Fibroblast of the aortic adventitia (primary cell): Measurements from ENCODE around the gene RSPRY1. TPM values are rescaled to one million over a fixed set of nuclear protein-coding genes. Genes with fewer than 3 reads are reported as not detected.

Source experiments
- DNase-seq: peaks from one replicate; pipeline ENCODE4 v3.0.0-alpha.2; 2010; ENCODE audit warnings: low read depth
- H3K4me3 ChIP-seq: 2 replicates; pipeline ENCODE4 v1.5.1; 2011; ENCODE audit warnings: low read depth, mild to moderate bottlenecking, control low read depth, low read length, moderate library complexity
- total RNA-seq: library from RNA; depleted of rRNA; stranded (reverse); fragments of >200 nt; gene quantifications from 2 replicates; pipeline ENCODE4 v1.2.3, GENCODE V29; 2012; ENCODE audit warnings: low replicate concordance
- TF ChIP-seq, protein P1 (sequence below): IDR thresholded peaks from 2 replicates; pipeline ENCODE4 v1.5.1; 2011; ENCODE audit warnings: mild to moderate bottlenecking, low read length, control low read depth, inconsistent platforms; ENCODE audit not compliant: insufficient read depth

The RSPRY1 gene
- total RNA-seq, 1 donor: 49.8 TPM

DNA sequence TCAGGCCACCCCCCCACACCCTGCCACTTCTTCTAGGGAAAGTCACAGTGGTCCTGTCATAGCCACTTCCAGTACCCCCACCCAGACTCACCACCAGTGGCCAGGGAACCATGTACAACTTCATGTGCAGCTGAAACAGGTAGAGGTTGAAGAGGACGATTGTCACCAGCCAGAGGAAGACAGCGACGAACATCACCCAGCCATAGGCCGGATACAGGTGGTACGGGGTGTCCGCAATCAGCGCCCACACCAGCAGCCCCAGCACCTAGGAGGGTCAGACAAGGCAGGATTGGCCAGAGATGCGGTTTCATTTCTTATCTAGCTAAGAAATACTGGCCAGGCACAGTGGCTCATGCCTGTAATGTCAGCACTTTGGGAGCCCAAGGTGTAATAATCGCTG lies 75.7 kb downstream of the RSPRY1 start:
- no peak overlapping the region for H3K4me3 ChIP-seq
- TF ChIP-seq, protein P1, sequence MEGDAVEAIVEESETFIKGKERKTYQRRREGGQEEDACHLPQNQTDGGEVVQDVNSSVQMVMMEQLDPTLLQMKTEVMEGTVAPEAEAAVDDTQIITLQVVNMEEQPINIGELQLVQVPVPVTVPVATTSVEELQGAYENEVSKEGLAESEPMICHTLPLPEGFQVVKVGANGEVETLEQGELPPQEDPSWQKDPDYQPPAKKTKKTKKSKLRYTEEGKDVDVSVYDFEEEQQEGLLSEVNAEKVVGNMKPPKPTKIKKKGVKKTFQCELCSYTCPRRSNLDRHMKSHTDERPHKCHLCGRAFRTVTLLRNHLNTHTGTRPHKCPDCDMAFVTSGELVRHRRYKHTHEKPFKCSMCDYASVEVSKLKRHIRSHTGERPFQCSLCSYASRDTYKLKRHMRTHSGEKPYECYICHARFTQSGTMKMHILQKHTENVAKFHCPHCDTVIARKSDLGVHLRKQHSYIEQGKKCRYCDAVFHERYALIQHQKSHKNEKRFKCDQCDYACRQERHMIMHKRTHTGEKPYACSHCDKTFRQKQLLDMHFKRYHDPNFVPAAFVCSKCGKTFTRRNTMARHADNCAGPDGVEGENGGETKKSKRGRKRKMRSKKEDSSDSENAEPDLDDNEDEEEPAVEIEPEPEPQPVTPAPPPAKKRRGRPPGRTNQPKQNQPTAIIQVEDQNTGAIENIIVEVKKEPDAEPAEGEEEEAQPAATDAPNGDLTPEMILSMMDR: no peak

DNA sequence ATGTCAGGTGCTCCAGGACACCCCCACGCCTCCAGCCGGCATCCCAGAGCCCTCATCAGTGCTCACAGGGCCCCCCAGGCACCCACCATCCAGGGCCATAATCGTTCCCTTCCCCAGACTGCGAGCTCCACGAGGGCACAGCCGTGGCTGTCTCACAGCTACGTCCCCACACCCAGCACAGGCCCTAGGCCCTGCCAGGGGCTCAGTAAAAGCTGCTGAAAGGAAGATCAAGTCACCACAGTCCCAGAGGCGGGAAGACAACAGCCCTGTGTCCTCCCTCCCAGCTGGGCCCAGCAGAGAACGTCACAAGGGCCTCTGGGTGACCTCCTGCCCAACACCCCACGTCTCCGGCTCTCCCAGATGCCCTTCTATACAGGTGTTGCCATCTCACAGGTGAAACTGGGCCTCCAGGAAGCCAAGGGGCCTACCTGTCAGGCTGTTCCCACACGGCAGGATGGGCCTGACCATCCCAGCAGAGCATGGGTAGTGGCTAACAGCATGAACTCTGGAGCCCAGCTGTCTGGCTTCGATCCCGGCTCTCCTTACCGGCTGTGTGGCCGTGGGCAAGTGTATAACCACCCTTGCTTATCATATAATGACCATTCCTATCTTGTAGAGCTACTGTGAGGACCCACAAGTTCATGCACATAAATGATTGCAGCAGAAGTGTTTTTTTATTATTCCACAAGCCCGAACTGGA lies 76.9 kb downstream of the RSPRY1 start:
- DNase-seq: no peak
- H3K4me3 ChIP-seq: no peak overlapping the region
- TF ChIP-seq, protein P1: no peak

More for the DNA sequence above, 75.7 kb downstream of the RSPRY1 start:
- no peak for DNase-seq

DNA sequence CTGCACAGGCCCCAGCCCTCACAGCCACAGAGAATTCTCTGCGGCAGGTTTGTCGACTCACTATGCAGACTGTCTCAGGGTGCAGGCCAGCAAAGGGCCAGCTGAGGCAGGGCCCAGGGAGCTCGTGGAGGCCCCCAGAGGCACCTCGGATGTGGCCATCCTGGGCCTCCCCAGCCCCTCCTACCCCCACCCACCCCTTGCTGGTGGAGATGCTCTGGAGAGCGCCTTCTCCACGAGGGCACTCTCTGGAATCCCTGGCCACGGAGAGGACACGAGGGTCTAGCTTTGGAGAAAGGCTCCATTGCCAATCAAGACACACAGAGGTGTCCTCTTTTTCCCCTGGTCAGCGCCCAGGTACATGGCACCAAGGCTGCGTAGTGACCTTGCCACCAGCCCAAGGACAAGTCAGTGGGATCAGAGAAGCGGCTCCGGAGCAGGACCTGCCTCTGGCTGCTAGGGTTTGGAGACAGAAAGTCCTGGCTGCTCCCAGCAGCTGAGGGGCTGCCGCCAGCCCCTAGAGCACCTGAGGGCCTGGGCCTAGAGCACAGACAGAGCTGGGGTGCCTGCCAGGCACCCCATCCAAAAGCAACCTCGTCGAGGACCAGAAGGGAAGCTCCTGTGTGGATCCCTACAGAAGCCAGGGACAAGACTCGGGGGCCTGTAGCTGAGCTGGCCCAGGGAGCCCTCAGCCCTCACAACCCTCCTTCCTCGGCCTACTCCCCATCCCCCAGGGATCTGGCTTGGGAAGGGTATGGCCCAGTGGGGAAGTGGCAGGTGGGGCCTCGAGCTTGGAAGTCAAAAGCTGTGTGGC lies 77.6 kb downstream of the RSPRY1 start:
- no peak overlapping the region for H3K4me3 ChIP-seq
- TF ChIP-seq, protein P1: no peak
- DNase-seq: no peak

DNA sequence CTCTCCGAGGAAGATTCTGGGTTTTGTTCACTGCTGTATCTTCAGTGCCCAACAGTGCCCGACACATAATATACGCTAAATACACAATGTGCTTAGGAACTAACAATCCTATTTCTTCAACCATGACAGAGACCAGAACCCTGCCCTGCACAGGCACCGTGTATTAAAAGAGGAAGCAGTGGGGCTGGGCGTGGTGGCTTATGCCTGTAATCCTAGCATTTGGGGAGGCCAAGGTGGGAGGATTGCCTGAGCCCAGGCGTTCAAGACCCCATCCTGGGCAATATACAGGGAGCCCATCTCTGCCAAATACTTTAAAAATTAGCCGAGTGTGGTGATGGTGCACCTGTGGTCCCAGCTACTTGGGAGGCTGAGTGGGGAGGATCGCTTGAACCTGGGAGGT lies 78.3 kb downstream of the RSPRY1 start:
- TF ChIP-seq, protein P1: no peak
- no peak overlapping the region for H3K4me3 ChIP-seq
- DNase-seq: no peak

DNA sequence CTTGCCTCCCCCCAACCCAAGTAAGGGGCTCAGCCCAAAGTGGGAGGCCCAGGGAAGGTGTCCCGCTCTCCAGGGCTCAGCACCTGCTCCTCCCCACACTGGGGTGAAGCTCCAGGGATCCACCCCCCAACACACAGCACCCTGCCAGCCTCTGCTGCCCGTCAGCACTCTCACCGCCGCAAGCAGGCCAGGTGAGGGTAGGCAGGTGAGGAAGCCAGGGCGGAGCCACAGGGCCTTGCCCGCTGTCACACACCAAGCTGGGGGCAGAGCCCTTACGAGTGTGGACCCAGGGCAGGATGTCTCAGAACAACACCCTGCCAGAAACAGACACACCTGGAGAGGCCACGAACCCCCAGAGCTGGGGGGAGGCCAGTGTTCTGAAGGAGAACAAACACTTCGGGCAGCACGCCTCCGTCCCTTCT lies 78.8 kb downstream of the RSPRY1 start:
- TF ChIP-seq, protein P1: no peak

DNA sequence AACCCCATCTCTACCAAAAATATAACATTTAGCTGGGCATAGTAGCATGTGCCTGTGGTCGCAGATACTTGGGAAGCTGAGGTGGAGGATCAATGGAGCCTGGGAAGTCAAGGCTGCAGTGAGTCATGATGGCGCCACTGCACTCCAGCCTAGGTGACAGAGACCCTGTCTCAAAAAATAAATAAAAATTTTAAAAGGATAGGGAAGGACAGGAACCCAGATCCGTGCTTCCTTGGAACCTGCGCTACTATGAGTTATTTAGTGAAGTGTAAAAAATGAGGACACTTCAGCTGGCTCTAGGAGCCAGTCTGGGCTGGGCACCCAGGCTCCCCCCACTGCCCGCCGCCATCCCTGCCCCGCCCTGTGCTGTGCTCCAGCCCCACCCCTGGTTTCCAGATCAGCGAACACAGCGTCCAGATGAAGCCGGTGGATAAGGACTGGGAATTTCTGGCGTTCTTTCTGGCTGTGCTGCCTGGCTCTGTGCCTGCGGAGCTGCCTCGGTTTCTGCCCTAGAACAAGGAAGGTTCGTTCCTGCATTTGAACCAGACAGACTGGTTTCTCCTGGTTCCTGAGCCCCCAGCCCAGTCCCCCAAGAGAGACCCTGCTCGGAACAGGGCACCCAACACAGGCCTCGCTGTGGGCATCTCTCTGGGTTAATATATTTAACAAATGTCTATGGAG lies 79.9 kb downstream of the RSPRY1 start:
- peak; percentile 73 for DNase-seq
- TF ChIP-seq, protein P1: no peak
- no peak overlapping the region for H3K4me3 ChIP-seq

More for the DNA sequence above, 78.8 kb downstream of the RSPRY1 start:
- H3K4me3 ChIP-seq: no peak overlapping the region
- DNase-seq: no peak
